ENCODE results near the gene ZNF558.

ZNF558 gene

DNA sequence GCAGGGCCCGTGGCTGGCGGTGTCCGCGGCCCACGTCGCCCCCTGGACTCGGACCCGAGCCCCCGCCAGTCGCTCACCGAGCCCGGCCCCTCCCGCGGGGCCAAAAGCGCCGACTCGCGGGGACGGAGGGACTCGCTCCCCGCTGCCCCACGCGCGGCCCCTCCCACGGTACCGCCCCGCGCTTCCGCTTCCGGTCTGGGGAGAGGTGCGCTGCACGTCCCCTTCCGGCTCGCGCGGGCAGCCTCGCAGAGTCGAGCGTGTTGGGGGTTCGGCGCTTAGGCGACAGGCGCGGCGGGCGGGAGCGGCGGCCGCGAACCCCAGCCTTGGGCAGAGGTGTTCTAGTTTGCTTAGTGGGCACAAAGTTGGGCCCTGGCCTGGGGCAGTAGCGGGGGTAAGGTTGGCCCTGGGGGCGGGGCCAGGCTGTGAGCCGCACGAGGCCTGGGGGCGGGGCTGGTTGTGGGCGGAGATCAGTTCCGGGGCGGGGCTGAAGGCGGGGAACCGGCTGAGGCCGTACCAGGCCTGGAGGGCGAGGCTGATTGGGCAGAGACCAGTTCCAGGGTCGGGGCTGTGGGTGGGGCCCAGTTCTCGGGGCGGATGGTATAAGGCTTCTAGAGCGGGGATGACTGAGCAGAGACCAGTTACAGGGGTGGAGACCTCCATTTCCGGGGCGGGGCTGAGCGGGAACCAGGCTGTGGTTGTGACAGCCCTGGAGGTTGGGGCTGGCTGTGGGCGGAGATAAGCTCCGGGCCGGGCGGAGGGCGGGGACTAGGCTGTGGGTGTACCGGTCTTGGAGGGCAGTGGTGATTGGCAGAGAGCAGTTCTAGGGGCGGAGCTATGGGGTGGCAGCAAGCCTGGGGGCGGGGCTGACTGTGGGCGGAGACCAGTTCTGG, at the start of gene ZNF558, which contains the start of gene MBD3L1:
Gene ZNF558 (minus strand): TSS at position 173 of the 890 bp plus-strand sequence. CDS start 9,645 bp downstream, outside the sequence.
Gene MBD3L1 (plus strand): TSS at position 246 of the 890 bp plus-strand sequence. CDS start 10,302 bp downstream, outside the sequence.
- peak; percentile 94 to 95 for DNase-seq

DNA sequence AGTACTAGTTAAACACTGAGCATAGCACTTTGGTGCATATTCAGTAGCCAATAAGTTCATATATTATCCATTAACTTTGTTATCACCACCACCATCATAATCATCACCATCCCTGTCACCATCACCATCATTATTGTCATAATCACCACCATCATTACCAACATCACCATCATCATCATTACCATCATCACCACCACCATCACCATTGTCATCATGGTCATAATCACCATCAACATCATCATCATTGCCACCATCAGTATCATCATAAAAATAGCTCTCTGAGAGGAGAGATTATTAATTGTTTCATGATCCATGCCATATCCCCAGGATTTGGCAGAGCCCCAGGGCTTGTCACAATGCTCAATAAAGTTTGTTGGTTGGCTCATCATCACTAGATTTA, 49.4 kb upstream of the ZNF558 start:
- DNase-seq = no peak

DNA sequence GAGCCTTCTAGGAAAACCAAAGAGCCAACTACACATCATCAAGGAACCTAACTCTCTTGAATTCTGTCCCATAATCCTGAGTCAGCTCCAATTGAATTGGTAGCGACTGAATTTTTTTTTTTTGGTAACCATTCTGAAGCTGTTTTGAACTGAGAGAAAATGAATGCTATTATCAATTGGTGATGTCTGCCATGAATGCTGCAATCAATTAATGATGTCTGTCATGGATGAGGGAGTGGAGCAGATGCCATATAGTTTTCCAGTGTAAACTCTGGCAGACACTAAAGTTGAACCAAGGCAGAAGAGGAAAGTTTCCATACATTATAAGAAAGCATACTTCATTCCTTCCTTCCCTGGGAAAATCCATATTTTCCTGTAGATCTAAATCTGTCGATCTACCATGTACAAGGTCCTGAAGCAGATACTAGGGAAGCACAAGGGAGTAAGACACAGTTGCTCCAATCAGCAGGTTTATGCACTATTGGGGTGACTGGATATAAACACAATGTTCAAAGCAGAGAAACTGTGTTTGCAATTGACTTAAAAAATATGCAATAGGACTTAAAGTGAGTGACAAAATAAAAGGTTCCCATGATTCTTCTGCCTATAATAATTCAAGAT, 48.9 kb upstream of the ZNF558 start:
- no peak for DNase-seq

DNA sequence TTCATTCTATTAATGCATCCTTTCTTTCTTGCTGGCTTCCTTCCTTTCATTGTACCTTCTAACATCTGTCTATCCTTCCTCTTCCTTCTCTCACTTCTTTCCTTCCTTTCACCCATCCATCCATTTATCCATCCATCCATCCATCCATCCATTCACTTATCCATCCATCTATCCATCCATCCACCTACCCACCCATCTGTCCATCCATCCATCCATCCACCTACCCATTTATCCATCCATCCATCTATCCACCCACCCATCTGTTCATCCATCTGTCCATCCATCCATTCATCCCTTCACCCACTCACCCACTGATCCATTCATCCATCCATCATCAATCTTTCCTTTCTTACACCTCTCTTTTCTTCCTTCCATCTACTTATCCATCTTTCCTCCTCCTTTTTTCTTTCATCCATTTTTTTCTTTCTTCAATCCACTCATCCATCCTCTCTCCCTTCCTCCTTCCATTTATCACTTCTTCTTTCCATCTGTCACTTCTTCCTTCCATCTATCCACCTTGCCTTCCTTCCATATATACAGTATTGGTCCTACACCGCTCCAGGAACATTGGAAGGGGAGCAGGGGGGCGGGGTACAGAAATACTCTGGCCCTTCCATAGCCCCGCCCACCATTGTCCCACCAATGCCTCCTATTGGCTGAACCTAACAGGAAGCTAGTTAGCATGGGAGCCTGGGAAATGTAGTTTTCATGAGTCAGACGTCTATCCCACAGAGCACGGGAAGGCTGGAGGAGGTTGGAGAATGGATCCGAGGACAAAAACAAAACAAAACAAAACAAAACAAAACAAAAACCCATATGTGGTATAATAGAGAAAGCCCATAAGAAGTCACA, 46.0 kb upstream of the ZNF558 start:
- no peak for DNase-seq

DNA sequence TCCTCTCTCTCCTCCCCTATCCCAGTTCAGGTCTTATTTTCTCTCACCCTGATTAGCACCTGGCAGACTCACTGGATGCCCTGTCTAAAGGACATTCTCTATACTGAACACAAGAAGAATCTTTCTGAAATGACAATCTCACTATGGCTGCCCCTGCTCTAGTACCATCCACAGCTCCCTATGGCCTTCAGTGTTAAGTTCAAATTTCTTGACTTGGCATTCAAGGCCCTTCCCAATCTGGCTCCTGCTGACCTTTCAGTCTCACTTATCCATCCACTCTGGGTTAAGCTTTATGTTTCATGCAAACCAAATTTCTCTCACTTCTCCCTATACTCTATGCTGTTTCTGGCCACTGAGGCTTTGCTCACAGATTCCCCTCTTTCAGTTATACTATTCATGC, 34.2 kb upstream of the ZNF558 start:
- no peak for DNase-seq

DNA sequence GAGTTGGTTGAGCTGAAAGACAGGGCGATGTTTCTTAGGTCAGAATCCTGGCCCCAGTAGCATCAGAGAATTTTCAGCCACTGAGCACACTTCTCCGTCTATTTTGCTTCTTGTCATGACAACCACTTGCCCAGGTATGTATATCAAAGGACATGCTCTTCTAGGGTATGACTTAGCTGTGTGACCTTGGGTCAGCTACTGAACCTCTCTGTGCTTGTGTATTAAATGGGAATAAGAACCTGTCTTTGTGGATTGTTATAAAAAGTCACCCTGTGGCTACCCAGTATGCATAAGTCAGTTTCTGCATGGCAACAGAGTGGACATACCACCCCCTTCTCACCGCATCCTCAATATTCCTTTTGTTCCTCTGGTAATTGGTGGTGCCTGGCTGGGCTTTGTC, 26.2 kb upstream of the ZNF558 start:
- DNase-seq = no peak

DNA sequence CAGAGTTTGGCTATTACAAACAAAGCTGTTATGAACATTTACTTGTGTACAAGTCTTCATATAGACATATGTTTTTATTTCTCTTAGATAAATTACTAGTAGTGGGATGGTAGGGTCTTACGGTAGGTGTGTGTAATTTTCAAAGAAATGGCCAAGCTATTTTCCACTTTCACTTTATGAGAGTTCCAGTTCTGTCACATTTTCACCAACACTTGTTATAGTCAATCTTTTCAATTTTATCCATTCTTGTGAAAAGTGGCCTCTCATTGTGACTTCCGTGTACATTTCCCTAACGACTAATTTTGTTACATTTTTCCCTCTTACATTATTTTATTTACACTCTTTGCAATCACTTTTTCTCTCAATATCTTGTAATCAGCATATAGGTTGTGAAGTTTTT, 18.4 kb upstream of the ZNF558 start:
- no peak for DNase-seq

DNA sequence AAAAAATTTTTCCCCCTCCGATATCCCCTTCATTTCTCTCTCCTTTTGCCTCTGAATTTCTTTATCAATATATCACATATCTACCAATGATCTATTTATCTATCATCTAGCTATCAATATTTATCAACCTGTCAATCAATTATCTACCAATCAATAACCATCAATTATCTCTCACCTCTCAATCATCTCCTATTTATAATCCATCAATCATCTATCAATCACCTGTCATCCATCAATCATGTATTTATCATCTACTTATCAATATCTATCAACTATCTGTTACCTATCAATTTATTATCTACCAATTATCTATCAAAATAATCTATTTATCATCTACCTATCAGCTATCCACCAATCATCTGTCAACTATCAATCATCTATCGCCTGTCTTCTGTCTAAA, 17.1 kb upstream of the ZNF558 start:
- no peak for DNase-seq

DNA sequence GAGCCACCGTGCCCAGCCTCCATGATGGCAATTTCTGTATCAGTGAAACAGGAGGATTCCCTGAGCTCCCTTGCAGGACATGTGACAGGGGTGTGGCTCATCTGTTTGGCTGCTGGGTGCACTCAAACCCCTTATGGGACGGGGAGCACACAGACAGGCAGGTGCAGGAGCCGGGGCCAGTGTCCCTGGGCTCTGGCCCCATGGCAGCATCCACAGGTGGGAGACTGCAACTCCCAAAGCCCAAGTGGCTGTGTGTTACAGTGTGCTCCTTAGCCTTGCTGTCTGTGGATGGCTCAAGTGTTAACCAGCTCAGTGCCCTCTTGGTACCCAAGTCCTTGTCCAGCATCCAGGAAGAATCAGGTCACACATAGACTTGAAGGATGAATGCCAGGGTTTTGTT, 14.7 kb upstream of the ZNF558 start:
- DNase-seq = no peak

DNA sequence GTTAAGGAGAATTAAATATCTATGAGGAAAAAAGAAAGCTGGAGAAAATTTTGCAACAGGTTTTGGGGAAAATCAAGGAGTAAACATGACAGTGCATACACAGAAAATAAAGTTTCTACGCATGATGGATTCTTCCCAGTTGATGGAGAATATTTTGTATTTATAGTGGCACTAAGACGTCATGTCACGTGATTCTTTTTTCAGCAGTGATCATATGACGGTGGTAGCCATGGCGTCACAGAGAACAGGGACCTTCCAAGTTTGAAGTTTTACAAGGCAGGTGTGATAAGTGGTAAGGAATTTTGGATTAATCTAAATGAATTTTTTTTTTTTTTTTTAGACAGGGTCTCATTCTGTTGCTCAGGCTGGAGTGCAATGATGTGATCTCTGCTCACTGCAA, 8.6 kb upstream of the ZNF558 start:
- DNase-seq = no peak

DNA sequence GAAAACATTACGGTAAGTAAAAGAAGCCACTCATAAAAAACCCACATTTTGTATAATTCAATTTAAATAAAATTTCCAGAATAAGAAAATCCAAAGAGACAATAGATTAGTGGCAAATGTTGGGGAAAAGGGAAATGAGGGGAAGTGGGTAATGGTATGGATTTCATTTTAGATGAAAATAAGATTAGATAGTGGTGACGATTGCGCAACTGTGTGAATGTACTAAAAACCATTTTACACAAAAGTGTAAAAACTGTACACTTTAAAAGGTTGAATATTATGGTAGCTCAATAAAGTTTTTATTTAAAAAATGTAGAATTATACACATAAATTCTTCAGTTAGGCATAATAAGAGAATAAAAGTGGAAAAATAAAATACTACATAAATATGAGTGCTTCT, 3.8 kb upstream of the ZNF558 start:
- DNase-seq = no peak

DNA sequence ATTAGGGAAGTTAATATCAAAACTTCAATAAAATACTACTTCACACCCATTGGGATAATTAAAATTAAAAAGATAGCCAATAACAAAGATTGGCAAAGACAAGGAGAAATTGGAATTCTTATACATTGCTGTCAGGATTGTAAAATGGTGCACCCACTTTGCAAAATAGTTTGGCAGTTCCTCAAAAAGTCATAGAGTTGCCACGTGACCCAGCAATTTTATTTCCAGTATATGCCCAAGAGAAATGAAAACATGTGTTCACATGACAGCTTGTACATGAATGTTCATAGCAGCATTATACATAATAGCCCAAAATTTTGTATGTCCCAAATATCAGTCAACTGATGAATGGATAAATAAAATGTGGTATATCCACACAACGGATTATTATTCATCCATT, 3.3 kb upstream of the ZNF558 start:
- no peak for DNase-seq

DNA sequence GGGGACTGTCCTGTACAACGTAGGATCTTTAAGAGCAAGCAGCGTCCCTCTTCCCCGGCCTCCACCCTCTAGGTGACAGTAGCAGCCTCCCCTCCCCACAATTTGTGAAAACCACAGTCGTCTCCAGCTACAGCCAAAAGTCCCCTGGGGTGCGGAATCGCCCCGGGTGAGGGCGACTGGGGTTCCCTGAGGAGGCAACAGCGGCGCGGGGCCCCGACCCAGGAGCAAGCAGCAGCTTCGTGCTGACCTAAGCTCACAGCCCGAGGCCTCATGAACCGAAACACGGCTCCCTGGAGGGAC, 322 bp downstream of the ZNF558 start:
- DNase-seq = no peak

DNA sequence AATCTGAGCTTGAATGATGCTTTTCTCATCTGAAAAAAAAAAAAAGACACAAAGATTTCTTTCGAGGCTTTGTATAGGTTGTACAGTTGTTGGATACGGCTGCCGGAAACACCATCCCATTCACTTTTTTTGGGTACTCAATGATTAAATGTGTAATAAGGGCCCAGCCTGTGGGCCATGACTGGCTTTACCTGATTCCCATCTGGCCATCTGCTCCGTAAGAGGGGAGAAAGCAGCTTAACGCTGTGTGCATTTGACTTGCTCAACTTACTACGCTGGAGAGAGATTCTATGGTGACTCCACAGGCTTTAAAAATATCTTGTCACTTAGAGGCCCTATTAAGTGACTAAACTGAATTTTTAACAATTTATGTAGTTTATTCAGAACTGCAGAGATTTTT, 731 bp downstream of the ZNF558 start:
- no peak for DNase-seq

DNA sequence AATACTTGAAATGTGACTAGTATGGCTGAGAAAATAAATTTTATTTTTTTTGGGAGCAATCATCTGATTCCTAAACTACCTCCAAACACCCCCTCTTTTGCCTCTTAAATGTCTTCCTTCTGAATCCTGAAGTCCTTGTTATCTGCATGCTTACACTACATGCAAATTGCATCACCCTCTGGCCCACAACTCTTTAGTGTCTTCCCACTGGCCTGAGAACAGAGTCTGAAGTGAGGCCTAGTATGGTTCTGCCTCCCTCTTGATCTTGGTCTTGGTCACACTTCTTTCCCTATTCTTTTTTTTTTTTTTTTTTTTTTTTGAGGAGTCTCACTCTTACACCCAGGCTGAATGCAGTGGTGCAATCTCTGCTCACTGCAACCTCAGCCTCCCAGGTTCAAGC, 4.8 kb downstream of the ZNF558 start:
- DNase-seq = no peak

DNA sequence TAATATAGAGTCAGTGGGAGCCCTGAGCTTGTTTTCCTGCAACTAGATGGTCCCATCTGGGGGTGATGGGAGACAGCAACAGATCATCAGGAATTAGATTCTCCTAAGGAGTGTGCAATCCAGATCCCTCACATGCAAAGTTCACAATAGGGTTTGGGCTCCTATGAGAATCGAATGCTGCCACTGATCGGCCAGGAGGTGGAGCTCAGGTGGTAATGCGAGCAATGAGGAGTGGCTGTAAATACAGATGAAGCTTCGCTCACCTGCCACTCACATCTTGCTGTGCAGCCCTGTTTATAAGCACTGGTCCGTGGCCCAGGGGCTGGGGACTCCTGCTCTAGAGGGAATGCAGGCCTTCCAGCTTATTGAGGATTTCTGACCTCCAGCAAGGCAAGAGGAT, 5.7 kb downstream of the ZNF558 start:
- no peak for DNase-seq

DNA sequence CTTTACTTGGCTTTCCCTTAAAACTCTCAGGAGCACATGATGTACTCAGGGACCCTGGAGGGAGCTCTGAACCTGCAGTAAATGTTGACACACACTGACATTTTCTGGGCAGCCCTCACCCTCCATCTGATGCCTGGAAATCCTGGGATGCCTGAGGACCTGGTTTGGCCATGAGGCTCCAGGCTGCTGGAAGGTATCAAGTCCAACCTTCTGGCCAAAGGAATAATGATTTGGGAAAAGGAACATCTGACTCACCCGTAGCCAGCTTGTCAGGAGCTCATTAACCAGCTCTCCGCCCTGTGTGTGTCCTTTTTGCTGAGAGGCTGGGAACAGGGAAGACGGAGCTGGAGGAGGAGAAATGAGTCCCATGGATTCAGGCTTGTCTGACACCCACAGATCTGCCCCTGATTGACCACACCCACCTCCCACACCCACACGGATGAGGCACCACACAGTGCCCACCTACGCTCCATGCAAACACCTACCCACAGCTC, 10.3 kb downstream of the ZNF558 start:
- DNase-seq = no peak

DNA sequence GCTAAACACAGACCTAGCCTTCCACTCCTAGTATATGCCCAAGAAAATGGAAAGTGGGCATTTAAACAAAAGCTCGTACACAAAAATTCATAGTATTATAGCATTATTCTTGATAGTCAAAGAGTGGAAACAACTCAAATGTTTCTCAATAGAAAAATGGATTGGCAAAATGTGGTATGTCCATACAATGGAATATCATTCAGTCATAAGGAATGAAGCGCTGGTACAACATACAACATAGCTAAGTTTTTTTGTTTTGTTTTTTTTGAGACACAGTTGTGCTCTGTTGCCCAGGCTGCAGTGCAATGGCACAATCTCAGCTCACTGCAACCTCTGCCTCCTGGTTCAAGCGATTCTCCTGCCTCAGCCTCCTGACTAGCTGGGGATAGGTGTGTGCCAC, 11.9 kb downstream of the ZNF558 start:
- no peak for DNase-seq

DNA sequence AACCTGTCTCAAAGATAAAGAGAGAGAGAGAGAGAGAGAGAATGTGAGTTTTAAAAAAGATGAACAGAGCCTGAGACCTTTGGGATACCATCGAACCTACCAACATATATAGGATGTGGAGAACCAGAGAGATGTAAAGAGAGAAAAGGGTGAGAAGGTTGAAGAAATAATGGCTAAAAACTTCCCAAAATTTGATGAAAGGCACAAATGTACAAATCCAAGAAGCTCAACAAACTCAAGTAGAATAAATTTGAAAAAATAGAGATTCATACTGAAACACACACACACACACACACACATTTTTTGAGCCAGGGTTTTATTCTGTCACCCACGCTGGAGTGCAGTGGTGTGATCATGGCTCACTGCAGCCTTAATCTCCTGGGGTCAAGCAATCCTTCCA, 16.3 kb downstream of the ZNF558 start:
- no peak for DNase-seq

DNA sequence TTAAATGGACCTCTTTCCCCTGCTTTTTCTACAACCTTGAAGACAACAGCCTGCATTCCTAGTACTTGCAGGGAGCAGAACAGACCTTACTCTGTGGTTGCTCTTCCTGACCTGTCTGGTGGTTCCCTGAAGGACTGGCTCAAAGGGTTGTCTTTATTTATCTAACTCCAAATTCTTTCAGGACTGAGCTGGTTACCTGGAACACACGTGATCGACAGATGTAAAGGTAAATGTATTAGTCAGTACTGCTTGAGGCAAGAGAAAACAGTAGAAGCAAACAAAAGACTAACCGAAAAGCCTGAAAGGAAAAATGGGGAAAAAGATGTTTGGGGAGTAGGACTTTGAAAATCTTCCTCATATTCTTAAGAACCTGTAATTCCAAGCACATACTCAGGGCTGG, 17.9 kb downstream of the ZNF558 start:
- DNase-seq = no peak

DNA sequence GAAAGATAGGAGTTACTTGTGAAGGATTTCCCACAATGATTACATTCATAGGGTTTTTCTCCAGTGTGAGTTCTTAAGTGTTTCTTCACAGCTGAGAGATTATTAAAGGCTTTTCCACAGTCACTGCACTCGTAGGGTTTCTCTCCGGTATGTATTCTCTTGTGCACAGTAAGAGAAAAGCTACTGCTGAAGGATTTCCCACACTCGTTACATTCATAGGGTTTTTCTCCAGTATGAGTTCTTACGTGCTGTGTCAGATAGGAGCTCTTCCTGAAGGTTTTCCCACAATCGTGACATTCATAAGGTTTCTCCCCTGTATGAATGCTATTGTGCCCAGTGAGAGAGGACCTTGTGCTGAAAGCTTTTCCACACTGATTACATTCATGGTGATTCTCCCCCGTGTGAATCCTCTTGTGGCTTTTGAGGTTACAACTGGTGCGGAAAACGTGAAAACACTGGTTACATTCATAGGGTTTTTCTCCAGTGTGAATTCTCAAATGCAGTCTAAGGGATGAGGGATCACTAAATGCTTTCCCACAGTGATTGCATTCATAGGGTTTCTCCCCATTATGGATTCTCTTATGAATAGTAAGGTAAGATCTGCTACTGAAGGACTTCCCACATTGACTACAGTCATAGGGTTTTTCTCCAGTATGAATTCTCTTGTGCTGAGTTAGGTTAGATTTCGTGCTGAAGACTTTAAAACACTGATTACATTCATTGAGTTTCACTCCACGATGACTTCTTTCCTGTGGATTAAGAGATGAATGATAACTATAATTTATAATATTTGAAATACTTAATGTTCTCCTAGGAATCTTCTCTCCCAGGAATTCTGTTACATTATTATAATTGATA, 20.6 kb downstream of the ZNF558 start:
- DNase-seq = no peak

DNA sequence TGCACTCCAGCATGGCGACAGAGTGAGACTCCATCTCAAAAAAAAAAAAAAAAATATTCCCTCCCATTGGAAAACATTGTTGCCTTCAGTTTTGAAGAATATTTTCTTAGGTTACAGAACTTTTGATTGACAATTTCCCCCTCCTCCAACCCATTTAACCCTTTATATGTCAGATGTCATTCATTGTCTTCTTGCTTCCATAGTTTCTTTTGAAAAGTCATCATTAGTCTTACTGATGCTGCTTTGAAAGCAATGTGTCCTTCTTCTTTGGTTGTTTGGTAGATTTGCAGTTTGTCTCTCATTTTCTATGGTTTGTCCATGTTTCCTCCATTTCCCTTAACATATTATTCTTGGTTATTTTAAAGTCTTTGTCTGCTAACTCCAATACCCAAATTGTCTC, 25.4 kb downstream of the ZNF558 start:
- no peak for DNase-seq

DNA sequence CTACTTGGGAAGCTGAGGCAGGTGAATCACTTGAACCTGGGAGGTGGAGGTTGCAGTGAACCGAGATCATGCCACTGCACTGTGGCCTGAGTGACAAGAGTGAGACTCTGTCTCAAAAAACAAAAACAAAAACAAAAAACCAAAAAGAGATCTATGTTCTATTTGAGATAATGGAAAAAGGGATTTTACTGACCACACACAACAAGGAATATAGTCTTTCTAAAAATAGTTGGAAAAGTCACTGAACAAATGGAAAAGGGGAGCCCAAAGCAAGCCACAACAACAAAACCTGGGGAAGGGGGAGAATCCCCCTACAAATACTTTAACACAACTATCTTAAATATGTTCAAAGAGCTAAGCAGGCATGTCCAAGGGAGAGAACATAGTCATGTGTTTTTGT, 37.3 kb downstream of the ZNF558 start:
- DNase-seq = no peak

Measured in NCI-H187 (cell line).